ENCODE results near the gene SH3RF3. TPM values are rescaled to one million over a fixed set of nuclear protein-coding genes. Genes with fewer than 3 reads are reported as not detected.
A peak's percentile ranks its signal among the peaks of the same experiment; 100 is the strongest.

SH3RF3 gene
- total RNA-seq, 2 donors from 2014 or later = 8.0 to 8.8 TPM

DNA sequence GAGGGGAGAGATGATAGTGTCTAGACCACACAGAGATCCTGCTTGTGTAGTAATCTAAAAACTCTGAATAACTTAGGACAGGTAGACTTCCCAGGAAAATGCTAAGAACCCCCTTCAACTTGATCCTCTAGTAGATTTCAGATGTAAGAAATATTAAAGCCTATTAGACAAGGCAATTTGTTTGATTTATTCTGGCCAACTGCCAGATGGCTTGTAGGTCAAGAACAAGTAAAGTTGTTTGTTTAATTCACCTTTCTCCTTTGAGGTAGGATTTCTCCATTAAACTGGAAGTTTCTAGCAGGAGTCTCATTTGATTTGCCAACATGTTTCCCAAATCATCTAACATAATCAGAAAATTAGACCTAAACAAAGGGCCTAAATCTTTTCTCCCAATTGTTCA lies 48.6 kb downstream of the SH3RF3 start:
- Histone ChIP-seq H3K9me3 (peaks cover 0 to 5% of the 10 kb centered on the region in 2 donors), H3K4me1 (peaks cover 0 to 37% of the 10 kb centered on the region in 2 donors), H3K4me3 (no peak overlapping the region), H3K27me3 (no peaks in the 10 kb centered on the region), H3K27ac (no peak overlapping the region), H3K36me3 (no peaks in the 10 kb centered on the region)
- DNase-seq (ENCODE audit: low spot score) = no peak
- TF ChIP-seq, protein P1, sequence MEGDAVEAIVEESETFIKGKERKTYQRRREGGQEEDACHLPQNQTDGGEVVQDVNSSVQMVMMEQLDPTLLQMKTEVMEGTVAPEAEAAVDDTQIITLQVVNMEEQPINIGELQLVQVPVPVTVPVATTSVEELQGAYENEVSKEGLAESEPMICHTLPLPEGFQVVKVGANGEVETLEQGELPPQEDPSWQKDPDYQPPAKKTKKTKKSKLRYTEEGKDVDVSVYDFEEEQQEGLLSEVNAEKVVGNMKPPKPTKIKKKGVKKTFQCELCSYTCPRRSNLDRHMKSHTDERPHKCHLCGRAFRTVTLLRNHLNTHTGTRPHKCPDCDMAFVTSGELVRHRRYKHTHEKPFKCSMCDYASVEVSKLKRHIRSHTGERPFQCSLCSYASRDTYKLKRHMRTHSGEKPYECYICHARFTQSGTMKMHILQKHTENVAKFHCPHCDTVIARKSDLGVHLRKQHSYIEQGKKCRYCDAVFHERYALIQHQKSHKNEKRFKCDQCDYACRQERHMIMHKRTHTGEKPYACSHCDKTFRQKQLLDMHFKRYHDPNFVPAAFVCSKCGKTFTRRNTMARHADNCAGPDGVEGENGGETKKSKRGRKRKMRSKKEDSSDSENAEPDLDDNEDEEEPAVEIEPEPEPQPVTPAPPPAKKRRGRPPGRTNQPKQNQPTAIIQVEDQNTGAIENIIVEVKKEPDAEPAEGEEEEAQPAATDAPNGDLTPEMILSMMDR (IDR thresholded peaks at IDR 0.05) = no peak

DNA sequence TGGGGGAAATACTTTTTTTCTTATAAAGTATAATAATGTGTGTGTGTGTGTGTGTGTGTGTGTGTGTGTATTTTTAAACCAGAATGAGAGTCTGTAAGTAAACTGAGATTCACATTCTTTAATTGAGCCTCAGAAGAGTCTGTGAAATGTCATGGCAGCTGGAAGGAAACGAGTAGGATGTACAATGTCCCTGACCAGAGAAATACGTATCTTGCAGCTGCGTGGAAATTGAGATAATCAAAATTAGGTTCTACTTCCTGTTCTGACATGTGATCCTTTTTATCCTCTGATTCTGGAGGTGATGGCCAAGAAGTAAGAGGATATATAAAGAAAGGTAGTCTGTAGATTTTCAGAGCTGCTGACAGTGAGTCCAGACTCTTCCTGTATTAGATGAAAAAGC lies 50.0 kb downstream of the SH3RF3 start:
- no peak overlapping the region for H3K4me3 ChIP-seq

DNA sequence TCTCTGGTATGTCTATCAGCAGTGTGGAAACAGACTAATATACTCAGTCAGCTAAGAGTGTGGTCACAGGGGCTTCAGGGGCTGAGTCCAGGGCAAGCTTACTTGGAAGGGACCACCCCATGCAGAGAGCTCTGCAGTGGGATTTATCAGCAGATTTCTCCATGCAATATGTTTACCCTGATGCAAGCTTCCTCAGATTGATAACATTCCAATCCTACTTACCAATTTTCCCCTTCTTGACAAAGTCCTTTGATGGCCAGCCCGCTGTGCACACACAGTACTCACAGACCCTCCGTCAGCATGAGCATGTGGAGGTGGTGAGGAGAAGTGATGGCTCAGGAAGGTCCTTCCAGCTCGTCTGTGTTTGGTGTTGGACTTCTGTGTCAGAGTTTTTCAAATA lies 51.8 kb downstream of the SH3RF3 start:
- DNase-seq (ENCODE audit: low spot score) = no peak
- no peaks in the 10 kb centered on the region for H3K27me3 ChIP-seq
- peaks cover 0 to 30% of the 10 kb centered on the region in 2 donors for H3K4me1 ChIP-seq
- TF ChIP-seq, protein P1 (IDR thresholded peaks at IDR 0.05) = no peak
- H3K4me3 ChIP-seq = no peak overlapping the region
- no peaks in the 10 kb centered on the region for H3K36me3 ChIP-seq
- H3K9me3 ChIP-seq = no peaks in the 10 kb centered on the region
- H3K27ac ChIP-seq = no peak overlapping the region

More for the DNA sequence above, 50.0 kb downstream of the SH3RF3 start:
- no peak overlapping the region for H3K27ac ChIP-seq
- H3K36me3 ChIP-seq = no peaks in the 10 kb centered on the region
- peaks cover 0 to 5% of the 10 kb centered on the region in 2 donors for H3K9me3 ChIP-seq
- TF ChIP-seq, protein P1 (IDR thresholded peaks at IDR 0.05) = no peak
- no peak for DNase-seq (ENCODE audit: low spot score)
- peaks cover 0 to 23% of the 10 kb centered on the region in 2 donors for H3K4me1 ChIP-seq
- H3K27me3 ChIP-seq = no peaks in the 10 kb centered on the region

DNA sequence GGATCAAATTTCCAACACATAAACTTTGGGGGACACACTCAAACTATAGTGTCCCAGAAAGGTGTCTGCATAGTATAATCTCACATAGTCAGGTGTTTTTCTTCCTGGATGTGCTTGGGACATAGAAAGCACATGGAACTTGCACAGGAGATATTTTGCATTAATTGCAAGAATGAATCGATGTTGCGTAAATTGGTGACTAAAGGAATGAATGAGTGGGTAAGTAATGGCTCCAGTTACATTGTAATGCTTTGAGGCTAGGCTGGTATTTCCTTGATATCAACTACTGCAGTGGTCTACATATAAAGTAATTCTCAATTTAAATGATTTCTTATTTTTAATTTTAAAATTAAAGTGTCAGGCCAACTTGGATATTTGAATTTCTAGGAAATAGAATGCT lies 53.4 kb downstream of the SH3RF3 start:
- Histone ChIP-seq H3K4me1 (peaks cover 0 to 30% of the 10 kb centered on the region in 2 donors), H3K9me3 (no peaks in the 10 kb centered on the region), H3K36me3 (no peaks in the 10 kb centered on the region), H3K27me3 (no peaks in the 10 kb centered on the region), H3K27ac (no peak overlapping the region), H3K4me3 (no peak overlapping the region)
- no peak for DNase-seq (ENCODE audit: low spot score)
- TF ChIP-seq, protein P1 (IDR thresholded peaks at IDR 0.05) = no peak

DNA sequence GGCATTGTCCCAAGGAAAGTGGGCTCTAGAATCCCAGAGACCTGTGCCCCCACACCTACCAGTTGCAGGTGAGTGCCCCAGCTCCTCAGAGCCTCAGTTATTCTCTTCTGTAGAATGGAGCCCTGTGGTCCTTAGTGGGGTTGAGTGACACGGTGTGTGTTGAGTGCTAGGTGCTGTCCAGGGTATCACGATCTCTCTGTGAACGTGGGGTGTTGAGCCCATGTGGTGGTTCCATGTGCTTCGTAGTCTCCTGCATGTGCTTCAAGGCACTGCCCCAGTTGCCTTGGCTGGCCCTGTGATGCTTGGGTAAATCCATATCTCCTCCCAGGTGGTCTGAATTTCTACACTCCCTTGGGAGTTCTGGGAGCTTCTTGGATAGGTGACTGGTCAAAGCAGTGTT lies 54.9 kb downstream of the SH3RF3 start:
- Histone ChIP-seq H3K36me3 (no peaks in the 10 kb centered on the region), H3K27ac (no peak overlapping the region), H3K27me3 (no peaks in the 10 kb centered on the region), H3K4me1 (peaks cover 0 to 36% of the 10 kb centered on the region in 2 donors), H3K9me3 (no peaks in the 10 kb centered on the region), H3K4me3 (no peak overlapping the region)
- no peak for DNase-seq (ENCODE audit: low spot score)
- TF ChIP-seq, protein P1 (IDR thresholded peaks at IDR 0.05) = no peak

DNA sequence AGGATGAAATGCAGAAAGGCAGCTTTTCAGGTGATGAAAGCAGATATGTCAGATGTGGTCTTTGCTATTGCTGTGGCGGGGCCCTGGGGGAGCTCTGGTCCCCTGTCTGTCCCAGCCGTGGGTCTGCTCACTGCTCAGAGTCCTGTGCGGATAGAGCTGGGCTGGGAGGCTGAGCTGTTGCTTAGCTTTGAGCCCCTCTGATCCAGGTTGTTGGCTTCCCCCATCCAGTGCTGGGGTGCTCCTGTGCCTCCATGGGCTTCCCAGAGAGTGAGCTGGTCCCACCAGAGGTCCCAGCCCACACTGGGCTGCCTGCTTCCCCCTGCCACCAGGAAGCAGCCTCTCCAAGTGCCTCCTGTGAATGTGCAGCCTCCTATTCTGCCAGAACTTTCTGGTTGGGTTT lies 55.4 kb downstream of the SH3RF3 start:
- no peaks in the 10 kb centered on the region for H3K27me3 ChIP-seq
- TF ChIP-seq, protein P1 (IDR thresholded peaks at IDR 0.05) = no peak
- H3K9me3 ChIP-seq = no peaks in the 10 kb centered on the region
- peaks cover 0 to 36% of the 10 kb centered on the region in 2 donors for H3K4me1 ChIP-seq
- H3K36me3 ChIP-seq = no peaks in the 10 kb centered on the region
- no peak overlapping the region for H3K4me3 ChIP-seq
- DNase-seq (ENCODE audit: low spot score) = no peak
- H3K27ac ChIP-seq = peak overlapping the region; percentile 63 to 87
